Neural progenitor cell (in vitro differentiated cells): Measurements from ENCODE around the gene ZNF827. TPM values are rescaled to one million over a fixed set of nuclear protein-coding genes. Genes with fewer than 3 reads are reported as not detected.

ENCODE experiments used
- DNase-seq: peaks from one replicate; pipeline ENCODE4 v3.0.0-alpha.2; 2016; ENCODE audit warnings: low spot score
- H2AFZ ChIP-seq: fragments of 200-600 bp; sonication (generic); replicated peaks from 2 replicates; pipeline ENCODE4 v1.6.1; 2016; ENCODE audit warnings: antibody characterized with exemption
- H3F3A ChIP-seq: fragments of 200-600 bp; sonication (generic); 2 replicates; pipeline ENCODE4 v1.6.1; 2016; ENCODE audit warnings: antibody characterized with exemption, low read depth
- H3K27ac ChIP-seq: fragments of 200-600 bp; sonication (generic); 2 replicates; pipeline ENCODE4 v1.5.1; 2016; ENCODE audit warnings: mild to moderate bottlenecking
- H3K27me3 ChIP-seq: fragments of 200-600 bp; sonication (generic); 2 replicates; pipeline ENCODE4 v1.6.1; 2016; ENCODE audit warnings: mild to moderate bottlenecking, moderate library complexity
- H3K36me3 ChIP-seq: fragments of 200-600 bp; sonication (generic); 2 replicates; pipeline ENCODE4 v1.5.1; 2016
- H3K4me1 ChIP-seq: fragments of 200-600 bp; sonication (generic); 2 replicates; pipeline ENCODE4 v1.6.1; 2016; ENCODE audit warnings: mixed run types
- H3K4me2 ChIP-seq: fragments of 200-600 bp; sonication (generic); 2 replicates; pipeline ENCODE4 v1.6.1; 2016
- H3K4me3 ChIP-seq: fragments of 200-600 bp; sonication (generic); 2 replicates; pipeline ENCODE4 v1.5.1; 2016
- H3K79me2 ChIP-seq: fragments of 200-600 bp; sonication (generic); 2 replicates; pipeline ENCODE4 v1.6.1; 2016; ENCODE audit warnings: low read depth
- H3K9ac ChIP-seq: fragments of 200-600 bp; sonication (generic); 2 replicates; pipeline ENCODE4 v1.6.1; 2016
- H3K9me3 ChIP-seq: fragments of 200-600 bp; sonication (generic); 2 replicates; pipeline ENCODE4 v1.5.1; 2016; ENCODE audit warnings: low read depth
- H4K20me1 ChIP-seq: fragments of 200-600 bp; sonication (generic); 2 replicates; pipeline ENCODE4 v1.6.1; 2016; ENCODE audit warnings: low read depth
- H3K27ac Mint-ChIP-seq: 3 replicates; pipeline ENCODE4 v1.8.0; 2021; ENCODE audit warnings: mixed read lengths
- H3K27me3 Mint-ChIP-seq: 2 replicates; pipeline ENCODE4 v1.8.0; 2022; ENCODE audit warnings: low read depth, mild to moderate bottlenecking, inconsistent platforms, moderate library complexity, mixed read lengths; ENCODE audit not compliant: insufficient read depth
- H3K36me3 Mint-ChIP-seq: 3 replicates; pipeline ENCODE4 v1.8.0; 2021; ENCODE audit warnings: mixed read lengths
- H3K4me1 Mint-ChIP-seq: 3 replicates; pipeline ENCODE4 v1.8.0; 2021; ENCODE audit warnings: mixed read lengths
- H3K4me3 Mint-ChIP-seq: 3 replicates; pipeline ENCODE4 v1.8.0; 2021; ENCODE audit warnings: mild to moderate bottlenecking, moderate library complexity, mixed read lengths
- H3K9me3 Mint-ChIP-seq: 3 replicates; pipeline ENCODE4 v1.8.0; 2020; ENCODE audit warnings: mixed read lengths
- EZH2 ChIP-seq: fragments of 200-600 bp; sonication (generic); IDR thresholded peaks from 2 replicates; pipeline ENCODE4 v1.6.1; 2017; ENCODE audit warnings: antibody characterized with exemption, mild to moderate bottlenecking, moderate library complexity
- EZH2phosphoT487 ChIP-seq: fragments of 200-600 bp; sonication (generic); IDR thresholded peaks from 2 replicates; pipeline ENCODE4 v1.6.1; 2017; ENCODE audit warnings: antibody characterized with exemption
- total RNA-seq: library from RNA; depleted of rRNA; stranded (reverse); fragments of >200 nt; gene quantifications from 2 replicates; pipeline ENCODE4 v1.2.3, GENCODE V29; 2015; ENCODE audit warnings: low replicate concordance
- TF ChIP-seq, protein P1 (sequence below): fragments of 200-600 bp; sonication (generic); IDR thresholded peaks from 2 replicates; pipeline ENCODE4 v1.5.1; 2017; ENCODE audit warnings: antibody characterized with exemption, mild to moderate bottlenecking

ZNF827 gene
- total RNA-seq, 1 donor from 2014 or later, result 7.7 TPM

DNA sequence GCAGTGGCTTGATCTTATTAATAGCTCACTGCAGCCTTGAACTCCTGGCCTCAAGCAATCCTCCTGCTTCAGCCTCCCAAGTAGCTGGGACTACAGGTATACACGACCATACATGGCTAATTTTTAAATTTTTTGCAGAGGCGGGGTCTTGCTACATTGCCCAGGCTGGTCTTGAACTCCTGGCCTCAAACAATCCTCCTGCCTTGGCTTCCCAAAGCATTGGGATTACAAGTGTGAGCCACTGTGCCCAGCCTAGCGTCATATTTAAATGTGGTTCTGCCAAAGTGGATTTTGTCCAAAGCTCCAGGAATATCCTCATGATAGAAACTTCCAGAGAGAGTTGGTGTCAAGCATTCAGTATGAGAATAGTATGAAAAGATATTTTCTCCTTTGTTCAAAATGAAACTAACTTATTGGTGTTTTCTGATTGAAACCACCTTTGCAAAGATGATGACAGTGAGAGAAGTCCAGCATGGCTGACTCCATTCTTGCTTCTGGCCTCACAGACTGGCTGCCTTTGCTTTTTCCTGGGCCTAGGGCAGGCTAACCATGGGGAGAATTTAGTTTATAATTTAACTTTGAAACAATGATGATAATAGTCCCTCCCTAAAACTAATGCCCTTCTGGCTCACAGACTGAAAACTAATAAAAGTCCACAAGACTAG, 129.6 kb downstream of the ZNF827 start:
- H3K4me1 ChIP-seq, result no peaks in the 10 kb centered on the region
- H3K9ac ChIP-seq, result no peak overlapping the region
- Mint-ChIP-seq H3K36me3 (peaks cover 50% of the 10 kb centered on the region), H3K27ac (no peak overlapping the region), H3K4me3 (no peak overlapping the region), H3K27me3 (peaks cover 3% of the 10 kb centered on the region), H3K4me1 (peaks cover 13% of the 10 kb centered on the region), H3K9me3 (peaks cover 14% of the 10 kb centered on the region)
- H3K79me2 ChIP-seq, result no peaks in the 10 kb centered on the region
- no peaks in the 10 kb centered on the region for H3K36me3 ChIP-seq
- no peak overlapping the region for H2AFZ ChIP-seq
- no peaks in the 10 kb centered on the region for H3K27me3 ChIP-seq
- TF ChIP-seq EZH2 (no peak), EZH2phosphoT487 (no peak)
- TF ChIP-seq, protein P1, sequence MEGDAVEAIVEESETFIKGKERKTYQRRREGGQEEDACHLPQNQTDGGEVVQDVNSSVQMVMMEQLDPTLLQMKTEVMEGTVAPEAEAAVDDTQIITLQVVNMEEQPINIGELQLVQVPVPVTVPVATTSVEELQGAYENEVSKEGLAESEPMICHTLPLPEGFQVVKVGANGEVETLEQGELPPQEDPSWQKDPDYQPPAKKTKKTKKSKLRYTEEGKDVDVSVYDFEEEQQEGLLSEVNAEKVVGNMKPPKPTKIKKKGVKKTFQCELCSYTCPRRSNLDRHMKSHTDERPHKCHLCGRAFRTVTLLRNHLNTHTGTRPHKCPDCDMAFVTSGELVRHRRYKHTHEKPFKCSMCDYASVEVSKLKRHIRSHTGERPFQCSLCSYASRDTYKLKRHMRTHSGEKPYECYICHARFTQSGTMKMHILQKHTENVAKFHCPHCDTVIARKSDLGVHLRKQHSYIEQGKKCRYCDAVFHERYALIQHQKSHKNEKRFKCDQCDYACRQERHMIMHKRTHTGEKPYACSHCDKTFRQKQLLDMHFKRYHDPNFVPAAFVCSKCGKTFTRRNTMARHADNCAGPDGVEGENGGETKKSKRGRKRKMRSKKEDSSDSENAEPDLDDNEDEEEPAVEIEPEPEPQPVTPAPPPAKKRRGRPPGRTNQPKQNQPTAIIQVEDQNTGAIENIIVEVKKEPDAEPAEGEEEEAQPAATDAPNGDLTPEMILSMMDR, result no peak
- H3F3A ChIP-seq, result no peaks in the 10 kb centered on the region
- H3K4me3 ChIP-seq, result no peak overlapping the region
- H4K20me1 ChIP-seq, result no peaks in the 10 kb centered on the region
- no peaks in the 10 kb centered on the region for H3K9me3 ChIP-seq
- H3K27ac ChIP-seq, result no peak overlapping the region
- DNase-seq, result no peak
- no peak overlapping the region for H3K4me2 ChIP-seq

DNA sequence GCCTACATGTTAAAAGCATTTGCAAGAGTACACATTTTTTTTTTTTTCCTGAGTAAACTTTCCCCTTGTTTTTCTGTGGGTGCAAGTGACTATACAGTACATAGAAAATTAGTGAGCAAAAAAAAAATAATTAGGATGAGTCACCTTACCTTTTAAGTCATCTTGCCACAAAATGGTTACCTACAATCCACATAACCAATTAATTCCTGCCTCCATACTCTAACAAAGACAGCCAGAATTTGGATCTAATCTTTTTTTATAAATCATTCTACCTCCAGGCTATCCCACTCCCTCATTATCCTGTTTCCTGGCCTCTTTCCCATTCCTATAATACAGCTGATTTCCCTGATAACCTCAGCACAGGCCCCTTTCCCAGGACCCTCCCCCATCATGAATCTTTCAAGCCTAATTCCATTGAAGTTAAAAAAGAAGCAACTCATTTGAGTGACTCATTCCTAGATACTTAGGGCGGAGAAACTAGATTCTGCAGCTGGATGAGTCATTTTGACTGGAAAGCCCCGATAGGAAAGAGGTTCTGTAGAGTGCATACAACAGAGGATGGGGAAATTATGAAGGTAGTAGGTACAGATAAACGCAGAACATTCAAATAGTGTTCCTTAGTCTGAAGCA, 130.5 kb downstream of the ZNF827 start:
- Histone ChIP-seq H3K27me3 (no peaks in the 10 kb centered on the region), H3K9me3 (no peaks in the 10 kb centered on the region), H3F3A (no peaks in the 10 kb centered on the region), H3K9ac (no peak overlapping the region), H3K27ac (no peak overlapping the region), H3K4me3 (no peak overlapping the region), H3K4me1 (no peaks in the 10 kb centered on the region), H3K79me2 (no peaks in the 10 kb centered on the region), H2AFZ (no peak overlapping the region), H3K4me2 (no peak overlapping the region), H4K20me1 (no peaks in the 10 kb centered on the region), H3K36me3 (no peaks in the 10 kb centered on the region)
- Mint-ChIP-seq H3K27ac (peak overlapping the region; percentile 79), H3K4me3 (no peak overlapping the region), H3K4me1 (peaks cover 19% of the 10 kb centered on the region), H3K27me3 (peaks cover 3% of the 10 kb centered on the region), H3K36me3 (peaks cover 47% of the 10 kb centered on the region), H3K9me3 (peaks cover 14% of the 10 kb centered on the region)
- DNase-seq, result no peak
- no peak for TF ChIP-seq EZH2phosphoT487

DNA sequence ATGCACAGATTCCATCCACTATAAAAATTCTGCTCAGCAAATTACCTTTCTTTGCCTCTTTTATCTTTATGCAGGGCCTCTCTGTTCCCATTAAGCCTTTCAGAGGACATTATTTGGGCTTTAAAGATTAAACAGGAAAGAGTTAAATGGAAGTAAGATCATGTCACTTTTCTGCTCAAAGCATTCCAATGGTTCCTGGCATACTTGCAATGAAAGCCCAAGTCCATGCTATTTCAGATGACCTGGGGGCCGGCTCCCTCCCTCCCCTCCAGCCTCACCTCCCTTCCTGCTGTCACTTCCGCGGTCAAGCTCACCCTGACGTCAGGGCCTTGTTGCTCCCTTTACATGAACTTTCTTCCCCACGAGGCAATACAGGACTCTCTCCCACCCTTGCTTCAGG, 133.1 kb downstream of the ZNF827 start:
- no peak overlapping the region for H3K9ac ChIP-seq
- no peak overlapping the region for H3K4me3 ChIP-seq
- Mint-ChIP-seq H3K27ac (no peak overlapping the region), H3K9me3 (peaks cover 9% of the 10 kb centered on the region), H3K36me3 (peaks cover 31% of the 10 kb centered on the region), H3K4me1 (peaks cover 28% of the 10 kb centered on the region), H3K4me3 (no peak overlapping the region), H3K27me3 (peaks cover 3% of the 10 kb centered on the region)
- no peak overlapping the region for H2AFZ ChIP-seq
- no peaks in the 10 kb centered on the region for H4K20me1 ChIP-seq
- H3K79me2 ChIP-seq, result no peaks in the 10 kb centered on the region
- H3K9me3 ChIP-seq, result no peaks in the 10 kb centered on the region
- no peaks in the 10 kb centered on the region for H3F3A ChIP-seq
- H3K27me3 ChIP-seq, result no peaks in the 10 kb centered on the region
- TF ChIP-seq, protein P1, result no peak
- TF ChIP-seq EZH2phosphoT487, result no peak
- no peaks in the 10 kb centered on the region for H3K36me3 ChIP-seq
- H3K4me2 ChIP-seq, result no peak overlapping the region
- peaks cover 7% of the 10 kb centered on the region for H3K4me1 ChIP-seq
- no peak for DNase-seq
- H3K27ac ChIP-seq, result no peak overlapping the region

DNA sequence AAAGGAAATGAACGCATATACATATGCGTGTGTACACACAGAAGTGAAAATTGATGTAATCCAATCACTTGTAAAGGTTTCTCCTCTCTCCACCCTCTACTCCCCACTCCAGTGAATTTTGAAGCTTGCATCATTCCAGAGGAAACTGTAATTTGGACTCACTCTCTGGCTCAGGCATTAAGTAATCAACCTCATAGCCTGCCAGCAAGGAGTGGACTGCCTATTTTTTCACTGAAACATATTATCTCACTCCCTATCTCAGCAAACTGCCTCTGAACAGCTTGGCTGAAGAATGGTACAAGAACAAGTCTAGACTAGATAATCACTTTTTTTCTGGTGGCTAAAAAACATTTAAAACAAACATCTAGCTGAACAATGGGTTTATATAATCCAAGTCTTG, 134.5 kb downstream of the ZNF827 start:
- Histone ChIP-seq H3K4me2 (no peak overlapping the region), H3K27me3 (no peaks in the 10 kb centered on the region), H3K4me3 (no peak overlapping the region), H3K9ac (no peak overlapping the region), H3K79me2 (no peaks in the 10 kb centered on the region), H3F3A (no peaks in the 10 kb centered on the region), H4K20me1 (no peaks in the 10 kb centered on the region), H3K9me3 (no peaks in the 10 kb centered on the region), H3K4me1 (peaks cover 7% of the 10 kb centered on the region), H3K27ac (no peak overlapping the region), H2AFZ (no peak overlapping the region), H3K36me3 (no peaks in the 10 kb centered on the region)
- Mint-ChIP-seq H3K4me1 (peaks cover 28% of the 10 kb centered on the region), H3K27ac (peak overlapping the region; percentile 74), H3K4me3 (no peak overlapping the region), H3K9me3 (peaks cover 2% of the 10 kb centered on the region), H3K36me3 (peaks cover 20% of the 10 kb centered on the region), H3K27me3 (peaks cover 3% of the 10 kb centered on the region)
- TF ChIP-seq EZH2 (no peak), EZH2phosphoT487 (no peak)
- TF ChIP-seq, protein P1, result no peak
- no peak for DNase-seq
